Measurements from ENCODE around the gene APLP2. TPM values are rescaled to one million over a fixed set of nuclear protein-coding genes. Genes with fewer than 3 reads are reported as not detected.

APLP2 gene
- total and polyA plus RNA-seq, 9 of the 15 experiments (the other 6 are each of a cell fraction or from before 2014, with no cell fraction given), result 17.4 to 164 (median 118) TPM

- no peak for DNase-seq (ENCODE audit: extremely low read depth in 1 of 4, low spot score in 3 of 4)
- intact Hi-C loops (cut with micrococcal nuclease) (no loop called here), in situ Hi-C loops (cut with MboI) (no loop called here)
- peaks cover 7% of the 10 kb centered on the region; the same call in 1 of the 2 replicates for H4K20me1 ChIP-seq (replicated peaks; ENCODE audit: control insufficient read depth, insufficient read depth, low read length)
- no peaks in the 10 kb centered on the region for H3K79me2 ChIP-seq (ENCODE audit: control insufficient read depth, insufficient read depth, low read length)
- POLR2A ChIA-PET, result interaction anchor here (0.7 to 1.2 kb wide), 2 partner anchors 11 to 284 kb away, joined by 3 read pairs; no protein-coding TSS in a partner anchor
- no peak for FAIRE-seq
- ATAC-seq, result no peak
- H3K9ac ChIP-seq (ENCODE audit: insufficient read depth in 1 of 2, low read depth in 2 of 2, low read length in 2 of 2), result no peak overlapping the region
- H3K9me3 ChIP-seq (replicated peaks; ENCODE audit: control insufficient read depth, insufficient read depth, low read depth, low read length), result no peaks in the 10 kb centered on the region
- H3K27ac ChIP-seq (ENCODE audit: extremely low read depth, low read depth, low read length), result no peak overlapping the region
- peaks cover 0 to 9% of the 10 kb centered on the region in 2 experiments; a peak in 1 of 5 replicates for H3K4me1 ChIP-seq (replicated peaks in 1 of 2; ENCODE audit: control insufficient read depth in 2 of 2, insufficient read depth in 2 of 2, low read length in 2 of 2)
- H3K9me1 ChIP-seq (ENCODE audit: control insufficient read depth, insufficient read depth, low read length), result no peaks in the 10 kb centered on the region
- TF ChIP-seq RBM25 (IDR thresholded peaks at IDR 0.05; ENCODE audit: low read depth, low read length, severe bottlenecking) (peak; percentile 71), TEAD4 (IDR thresholded peaks at IDR 0.05; ENCODE audit: low read length) (no peak), TEAD4 (CRISPR knock-in tag; IDR thresholded peaks at IDR 0.05; ENCODE audit: borderline replicate concordance) (no peak), PHF20 (IDR thresholded peaks at IDR 0.05; ENCODE audit: partially characterized antibody) (no peak)
- no TSS peak for BruUV-seq (replicated peaks)
- no peaks in the 10 kb centered on the region for H3K36me3 ChIP-seq (ENCODE audit: control insufficient read depth, insufficient read depth, low read length)
- no peak overlapping the region for H2AFZ ChIP-seq (ENCODE audit: low read depth, low read length)
- 5% methylated on average over 9 of the region's 9 CpGs for WGBS (ENCODE audit: insufficient coverage, low coverage, missing lambda C conversion rate)
- H3K4me2 ChIP-seq (ENCODE audit: insufficient read depth, low read length), result no peak overlapping the region
- H3K4me3 ChIP-seq, result no peak overlapping the region
- CTCF ChIA-PET (ENCODE audit: low intra/inter-chr PET ratio), result no interaction called here
- peaks cover 47 to 65% of the 10 kb centered on the region in 2 experiments for H3K27me3 ChIP-seq (ENCODE audit: control insufficient read depth in 2 of 2, insufficient read depth in 2 of 2, low read length in 2 of 2)
Observed at GRCh38 chr11:130165601-130166456, 96.1 kb downstream of the APLP2 start.

- 0% methylated on average over 4 of the region's 4 CpGs for WGBS (ENCODE audit: insufficient coverage, low coverage, missing lambda C conversion rate)
- Histone ChIP-seq H4K20me1 (replicated peaks; ENCODE audit: control insufficient read depth, insufficient read depth, low read length) (peaks cover 7% of the 10 kb centered on the region; the same call in 1 of the 2 replicates), H3K4me2 (ENCODE audit: insufficient read depth, low read length) (no peak overlapping the region), H3K4me3 (no peak overlapping the region), H3K27me3 (ENCODE audit: control insufficient read depth in 2 of 2, insufficient read depth in 2 of 2, low read length in 2 of 2) (peaks cover 44 to 59% of the 10 kb centered on the region in 2 experiments), H3K9me1 (ENCODE audit: control insufficient read depth, insufficient read depth, low read length) (no peaks in the 10 kb centered on the region), H2AFZ (ENCODE audit: low read depth, low read length) (no peak overlapping the region), H3K4me1 (replicated peaks in 1 of 2; ENCODE audit: control insufficient read depth in 2 of 2, insufficient read depth in 2 of 2, low read length in 2 of 2) (peaks cover 0 to 9% of the 10 kb centered on the region in 2 experiments; a peak in 1 of 5 replicates), H3K79me2 (ENCODE audit: control insufficient read depth, insufficient read depth, low read length) (no peaks in the 10 kb centered on the region), H3K9ac (ENCODE audit: insufficient read depth in 1 of 2, low read depth in 2 of 2, low read length in 2 of 2) (no peak overlapping the region; a peak in 1 of 4 replicates), H3K36me3 (ENCODE audit: control insufficient read depth, insufficient read depth, low read length) (no peaks in the 10 kb centered on the region), H3K27ac (ENCODE audit: extremely low read depth, low read depth, low read length) (no peak overlapping the region), H3K9me3 (replicated peaks; ENCODE audit: control insufficient read depth, insufficient read depth, low read depth, low read length) (no peaks in the 10 kb centered on the region)
- intact Hi-C loops (cut with micrococcal nuclease), result no loop called here
- FAIRE-seq, result peak; percentile 19
- CTCF ChIA-PET (ENCODE audit: low intra/inter-chr PET ratio), result no interaction called here
- POLR2A ChIA-PET, result no interaction called here
- ATAC-seq, result peak; percentile 58
- no TSS peak for BruUV-seq (replicated peaks)
- in situ Hi-C loops (cut with MboI), result no loop called here
- peak in 2 of 4 experiments; percentile 42 to 44 for DNase-seq (ENCODE audit: extremely low read depth in 1 of 4, low spot score in 3 of 4)
- TF ChIP-seq SPI1 (IDR thresholded peaks at IDR 0.05; ENCODE audit: borderline replicate concordance, low read depth, low read length), result no peak
- TF ChIP-seq, protein P1, sequence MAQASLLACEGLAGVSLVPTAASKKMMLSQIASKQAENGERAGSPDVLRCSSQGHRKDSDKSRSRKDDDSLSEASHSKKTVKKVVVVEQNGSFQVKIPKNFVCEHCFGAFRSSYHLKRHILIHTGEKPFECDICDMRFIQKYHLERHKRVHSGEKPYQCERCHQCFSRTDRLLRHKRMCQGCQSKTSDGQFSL (CRISPR knock-in tag; IDR thresholded peaks at IDR 0.05), result no peak
- TF ChIP-seq, protein P1 (tag; IDR thresholded peaks at IDR 0.05), result no peak
- TF ChIP-seq SAFB2 (IDR thresholded peaks at IDR 0.05; ENCODE audit: borderline replicate concordance, low read depth, low read length, severe bottlenecking), result no peak
- TF ChIP-seq JUND (IDR thresholded peaks at IDR 0.05; ENCODE audit: borderline replicate concordance, low read depth, low read length), result peak; percentile 58; the same call in 1 of the 2 replicates
- TF ChIP-seq JUND (tag; IDR thresholded peaks at IDR 0.05; ENCODE audit: borderline replicate concordance, low read depth, low read length), result no peak
- no peak for TF ChIP-seq PRPF4 (IDR thresholded peaks at IDR 0.05; ENCODE audit: insufficient read depth, low read depth, low read length, poor library complexity, severe bottlenecking)
- no peak for TF ChIP-seq MTF1 (CRISPR knock-in tag; IDR thresholded peaks at IDR 0.05; ENCODE audit: borderline replicate concordance)
- no peak for TF ChIP-seq ZNF589 (CRISPR knock-in tag; IDR thresholded peaks at IDR 0.05; ENCODE audit: low read depth)
- TF ChIP-seq SMARCE1 (IDR thresholded peaks at IDR 0.05), result no peak
Observed at GRCh38 chr11:130166457-130166784, 96.7 kb downstream of the APLP2 start.
